HPDE6-E6E7 (cell line): Measurements from ENCODE around the gene TARS1.
A peak's percentile ranks its signal among the peaks of the same experiment; 100 is the strongest.

Source experiments
- DNase-seq: peaks from one replicate; pipeline ENCODE4 v3.0.0; 2011; ENCODE audit warnings: missing footprints; ENCODE audit errors: extremely low spot score

TARS1 gene

DNA sequence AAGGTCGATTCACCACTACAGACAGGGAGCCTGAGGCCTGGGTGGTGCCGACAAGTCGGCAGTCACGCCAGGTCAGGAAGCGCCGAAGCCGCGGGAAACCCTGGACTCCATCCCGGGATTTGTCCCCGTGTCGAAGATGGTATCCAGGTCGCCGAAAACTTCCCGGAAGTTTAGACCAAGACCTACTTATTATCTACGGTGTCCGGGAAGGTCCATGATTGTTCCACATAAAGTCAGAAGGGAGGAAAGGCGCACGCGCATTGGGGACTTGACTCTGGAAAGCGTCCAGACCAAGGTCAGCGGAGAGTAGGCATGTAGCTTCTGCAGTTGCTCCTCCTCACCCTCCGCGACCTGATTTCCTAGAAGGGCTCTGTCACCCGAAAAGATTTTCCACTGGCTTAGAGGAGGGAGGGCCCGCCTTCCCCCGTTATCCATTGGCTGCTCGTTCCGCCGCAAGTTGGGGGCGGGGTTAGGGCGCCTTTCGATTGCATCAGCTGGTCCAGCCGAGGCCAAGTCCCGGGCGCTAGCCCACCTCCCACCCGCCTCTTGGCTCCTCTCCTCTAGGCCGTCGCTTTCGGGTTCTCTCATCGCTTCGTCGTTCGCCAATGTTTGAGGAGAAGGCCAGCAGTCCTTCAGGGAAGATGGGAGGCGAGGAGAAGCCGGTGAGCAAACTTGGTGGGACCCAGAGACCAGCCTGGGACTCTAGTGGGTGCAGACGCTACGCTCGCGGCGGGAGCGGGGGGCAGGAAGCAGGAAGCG is at the start of gene TARS1:
Gene TARS1 (plus strand): TSS at position 484 of the 759 bp plus-strand sequence. CDS start 122 bp downstream, at position 606.
- DNase-seq = peak; percentile 99

DNA sequence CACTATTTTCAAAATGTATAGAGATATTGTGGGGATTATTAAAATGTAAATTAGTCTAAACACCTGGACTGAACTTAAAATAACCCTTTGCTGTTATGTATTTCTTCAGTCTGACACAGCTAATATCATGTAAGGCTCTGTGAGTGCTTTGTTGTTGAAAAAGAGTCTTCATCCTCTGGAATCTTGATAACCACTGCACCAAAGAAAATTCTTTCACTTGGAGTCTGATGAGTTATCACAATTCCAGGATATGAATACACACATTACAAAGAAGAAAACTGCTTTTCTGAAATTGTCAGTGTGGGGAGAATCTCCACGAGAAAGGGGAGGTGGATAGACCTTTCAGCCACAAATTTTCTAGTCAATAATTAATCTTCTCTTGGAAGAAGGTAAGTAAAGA is 42.3 kb upstream of the TARS1 start:
- no peak for DNase-seq

DNA sequence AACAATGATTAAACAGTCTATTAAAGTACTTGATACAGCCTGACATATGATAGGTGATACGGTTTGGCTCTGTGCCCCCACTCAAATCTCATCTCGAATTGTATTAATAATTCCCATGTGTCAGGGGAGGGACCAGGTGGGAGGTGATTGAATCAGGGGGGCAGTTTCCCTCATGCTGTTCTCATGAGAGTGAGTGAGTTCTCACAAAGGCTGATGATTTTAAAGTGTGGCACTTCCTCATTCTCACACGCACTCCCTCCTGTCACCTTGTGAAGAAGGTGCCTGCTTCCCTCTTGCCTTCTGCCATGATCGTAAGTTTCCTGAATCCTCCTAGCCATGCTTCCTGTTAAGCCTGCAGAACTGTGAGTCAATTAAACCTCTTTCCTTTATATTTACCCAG is 40.1 kb upstream of the TARS1 start:
- no peak for DNase-seq

DNA sequence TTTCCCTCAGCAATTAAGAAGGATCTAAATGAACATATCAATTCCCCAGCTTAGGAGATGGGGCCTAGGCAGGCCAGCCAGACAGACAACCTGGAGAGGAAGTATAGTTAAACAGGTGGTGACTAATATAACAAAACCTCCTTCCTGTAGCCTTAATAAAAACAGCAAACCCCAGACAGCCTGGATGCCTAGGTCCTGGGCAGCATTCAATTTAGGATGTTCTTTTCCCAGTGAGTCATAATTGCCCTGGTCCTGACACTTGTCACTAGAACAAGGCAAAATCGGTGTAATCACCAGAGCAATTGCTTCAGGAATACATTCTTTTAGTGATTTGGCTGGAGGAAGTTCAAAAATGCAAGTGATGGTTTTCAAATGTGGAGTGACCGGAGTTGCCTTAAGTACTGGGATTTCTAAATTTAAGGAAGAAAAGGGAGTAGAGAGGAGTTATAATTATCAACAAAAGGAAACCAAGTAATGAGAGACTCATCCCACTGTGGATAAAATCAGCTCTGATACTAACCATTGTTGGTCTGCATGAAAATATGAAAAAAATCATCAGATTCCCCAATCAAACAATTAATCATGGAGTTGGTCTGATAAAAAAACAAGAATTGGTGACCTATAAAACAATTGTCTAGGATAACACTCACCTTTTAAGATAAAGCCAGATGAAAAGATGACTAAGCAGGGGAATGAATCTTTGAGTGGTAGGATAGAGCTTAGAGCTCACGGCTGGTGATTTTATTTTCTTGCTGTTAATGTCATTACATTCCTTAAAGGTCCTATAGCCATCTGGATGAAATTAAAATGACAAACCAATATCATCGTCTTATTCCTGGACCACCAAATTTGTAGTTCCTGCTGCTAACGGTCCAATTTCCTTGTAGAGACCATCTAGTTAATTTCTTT is 39.0 kb upstream of the TARS1 start:
- peak; percentile 40 for DNase-seq

DNA sequence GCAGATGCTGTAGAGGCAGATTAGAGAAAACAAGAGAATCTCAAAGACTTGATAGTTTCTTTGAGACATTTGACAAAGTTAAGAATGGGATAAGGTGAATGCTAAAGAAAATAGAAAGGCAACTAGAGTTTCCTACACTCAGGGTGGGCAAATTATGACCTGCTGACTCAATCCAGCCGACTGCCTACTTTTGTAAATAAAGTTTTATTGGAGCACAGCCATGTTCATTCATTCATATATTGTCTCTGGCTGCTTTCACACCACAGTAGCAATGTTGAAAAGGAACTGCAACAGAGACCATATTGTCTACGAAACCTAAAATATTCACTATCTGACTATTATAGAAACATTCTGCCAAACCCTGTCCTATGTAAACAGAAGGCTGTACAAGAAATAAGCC is 37.6 kb upstream of the TARS1 start:
- DNase-seq = no peak

DNA sequence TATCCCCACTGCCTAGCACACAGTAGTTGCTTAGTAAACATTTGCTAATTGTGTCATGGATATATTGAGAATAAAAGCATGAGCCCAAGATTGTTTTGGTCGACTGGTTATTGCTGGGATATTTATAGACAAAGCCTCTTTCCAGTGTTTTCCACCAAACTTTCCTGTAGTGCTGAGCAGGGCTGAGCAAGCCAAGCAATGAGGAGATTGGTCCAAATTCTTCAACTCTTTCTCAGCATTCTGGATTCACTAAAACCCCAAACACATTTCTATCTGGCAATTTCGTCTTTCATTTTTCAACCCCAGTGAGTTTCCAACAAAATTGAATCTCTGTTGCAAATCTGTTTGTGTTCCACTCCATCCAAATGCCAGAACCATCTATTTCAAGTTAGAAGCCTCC is 31.9 kb upstream of the TARS1 start:
- DNase-seq = no peak

DNA sequence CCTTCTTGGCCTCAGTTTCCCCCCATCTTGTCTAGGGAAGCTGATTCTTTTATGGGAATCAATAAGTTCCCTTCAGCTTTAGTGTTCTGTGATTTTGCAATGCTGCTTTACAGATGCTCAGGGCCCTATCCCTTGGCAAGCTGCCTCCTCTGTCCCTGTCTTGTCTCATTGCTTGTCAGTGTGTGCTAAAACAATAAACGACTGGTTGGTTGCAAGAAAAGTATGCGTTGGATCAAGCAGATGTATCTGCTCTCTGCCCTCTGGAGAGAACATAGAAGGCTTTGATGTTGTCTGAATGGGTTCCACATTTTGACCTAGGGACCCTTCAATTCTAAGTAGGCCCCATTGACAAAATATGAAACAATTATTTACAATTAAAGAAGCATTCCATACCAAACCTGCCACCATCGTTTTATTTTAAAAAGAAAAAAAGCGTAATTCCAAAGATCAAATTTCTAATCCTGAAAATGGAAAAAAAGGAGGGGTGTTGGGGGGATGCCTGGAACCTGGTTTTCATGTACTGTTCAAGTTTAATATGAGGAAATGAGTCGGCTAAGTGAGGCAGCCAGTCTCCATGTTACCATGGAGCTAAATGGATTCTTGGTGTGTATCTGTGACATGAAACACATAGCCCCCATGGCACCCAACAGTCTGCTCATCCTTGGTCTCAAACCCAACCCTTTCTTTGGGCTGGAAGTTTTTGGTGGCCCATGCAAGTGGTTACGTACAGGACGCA is 31.2 kb upstream of the TARS1 start:
- no peak for DNase-seq

DNA sequence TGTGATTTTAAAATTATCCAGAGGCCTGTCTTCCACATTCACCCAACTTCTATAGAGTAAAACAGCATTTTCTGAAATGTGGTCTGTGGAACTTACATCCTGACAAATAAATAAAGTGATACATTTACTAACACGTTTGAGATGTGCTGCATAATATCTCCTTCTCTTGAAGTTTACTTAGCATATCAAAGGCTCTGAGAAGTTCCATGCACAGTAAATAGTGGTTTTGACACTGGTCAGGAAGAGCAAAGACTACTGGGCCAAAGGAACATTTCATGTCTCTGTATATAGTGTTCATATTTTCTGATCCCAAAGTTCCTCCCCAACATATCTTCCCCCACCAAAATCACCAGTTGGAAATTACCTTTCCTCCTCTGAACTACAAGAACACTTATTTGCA is 30.5 kb upstream of the TARS1 start:
- DNase-seq = no peak

DNA sequence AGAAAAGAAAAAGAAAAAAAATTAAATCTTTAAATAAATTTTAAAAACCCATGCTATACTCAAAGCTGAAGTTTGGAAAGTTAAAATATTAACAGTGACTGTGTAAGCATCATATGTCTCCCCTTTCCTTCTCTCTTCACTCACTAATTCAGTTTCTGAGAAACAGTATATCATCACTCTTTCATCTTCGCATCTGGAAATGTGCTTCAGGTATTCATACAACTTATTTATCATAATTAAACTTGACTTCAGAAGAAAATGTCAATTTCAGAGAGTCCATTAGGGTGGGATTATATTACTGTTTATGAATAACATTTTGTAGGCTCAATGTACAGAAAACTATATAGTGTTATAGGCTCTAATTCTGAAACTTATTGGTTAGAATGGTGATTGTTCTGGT is 29.3 kb upstream of the TARS1 start:
- no peak for DNase-seq

DNA sequence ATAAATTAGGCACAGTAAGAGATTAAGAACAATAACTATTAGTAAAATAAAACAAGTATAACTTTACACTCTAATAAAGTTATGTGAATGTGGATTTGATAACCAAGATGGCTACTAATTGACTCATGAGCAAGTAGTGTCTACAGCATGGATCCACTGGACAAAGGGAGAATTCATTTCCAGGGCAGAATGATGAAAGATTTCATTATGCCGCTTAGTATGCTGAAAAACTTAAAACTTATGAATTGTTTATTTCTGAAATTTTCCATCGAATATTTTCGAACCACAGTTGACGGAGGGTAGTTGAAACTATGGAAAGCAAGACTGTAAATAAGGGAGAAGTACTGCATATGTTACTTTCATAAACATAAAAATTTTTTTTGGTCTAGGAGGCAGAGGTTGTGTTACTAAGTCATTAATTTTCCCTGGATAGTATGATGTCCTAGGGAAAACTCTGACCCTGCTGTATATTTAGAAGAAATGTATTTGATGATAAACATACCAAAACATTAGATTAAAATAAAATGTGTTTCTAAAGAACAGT is 24.9 kb upstream of the TARS1 start:
- DNase-seq = no peak

DNA sequence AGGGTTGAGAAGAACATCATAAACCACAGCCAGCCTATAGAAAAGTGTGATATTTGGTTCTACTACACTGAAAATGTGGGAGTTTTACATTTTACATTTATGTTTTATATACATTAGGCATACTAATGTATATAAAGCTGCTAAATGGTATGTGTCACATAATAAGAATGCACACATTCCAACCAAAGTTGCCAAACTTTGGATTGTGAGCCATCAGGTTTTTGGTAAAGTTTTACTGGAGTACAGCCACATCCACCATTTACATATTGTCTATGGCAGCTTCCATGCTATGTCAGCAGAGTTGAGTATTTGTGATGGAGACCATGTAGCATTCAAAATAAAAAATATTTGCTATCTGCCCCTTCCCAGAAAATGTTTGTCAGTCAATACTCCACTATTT is 23.1 kb upstream of the TARS1 start:
- DNase-seq = no peak

DNA sequence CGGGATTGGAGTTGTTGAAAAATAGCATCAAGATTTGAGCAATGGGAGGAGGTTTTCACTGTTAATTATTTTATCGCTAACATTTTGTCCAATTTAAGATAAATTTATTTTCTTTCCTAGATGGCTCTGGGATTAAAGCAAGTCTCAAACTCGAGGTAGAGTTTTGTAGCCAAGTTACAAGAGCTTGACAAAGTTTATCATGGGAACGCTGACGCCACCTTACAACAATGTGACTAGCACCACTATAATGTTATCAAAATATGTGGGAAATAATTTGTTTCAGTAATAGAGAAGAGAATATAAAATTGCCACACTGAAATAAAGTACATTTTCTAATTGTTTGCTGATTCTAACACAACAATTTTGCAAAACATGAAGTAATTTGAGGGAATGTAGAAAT is 19.8 kb upstream of the TARS1 start:
- no peak for DNase-seq

DNA sequence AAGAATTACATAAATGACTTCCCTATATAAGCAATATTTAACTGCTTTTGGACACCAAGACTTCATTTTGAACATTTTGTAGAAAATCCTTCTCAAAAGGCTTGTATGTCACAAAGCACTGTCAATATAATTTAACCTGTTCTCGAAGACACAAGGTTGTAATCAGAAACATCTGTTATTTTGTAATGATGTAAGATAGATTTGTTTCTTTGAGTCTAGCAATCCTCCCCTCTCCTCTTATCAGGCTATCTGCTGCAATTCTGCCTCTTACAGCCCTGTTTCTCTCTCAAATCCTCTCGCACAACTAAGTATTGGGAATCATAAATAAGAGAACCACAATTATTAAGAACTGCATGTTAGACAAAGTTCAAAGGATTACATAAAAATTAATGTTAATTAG is 18.6 kb upstream of the TARS1 start:
- no peak for DNase-seq

DNA sequence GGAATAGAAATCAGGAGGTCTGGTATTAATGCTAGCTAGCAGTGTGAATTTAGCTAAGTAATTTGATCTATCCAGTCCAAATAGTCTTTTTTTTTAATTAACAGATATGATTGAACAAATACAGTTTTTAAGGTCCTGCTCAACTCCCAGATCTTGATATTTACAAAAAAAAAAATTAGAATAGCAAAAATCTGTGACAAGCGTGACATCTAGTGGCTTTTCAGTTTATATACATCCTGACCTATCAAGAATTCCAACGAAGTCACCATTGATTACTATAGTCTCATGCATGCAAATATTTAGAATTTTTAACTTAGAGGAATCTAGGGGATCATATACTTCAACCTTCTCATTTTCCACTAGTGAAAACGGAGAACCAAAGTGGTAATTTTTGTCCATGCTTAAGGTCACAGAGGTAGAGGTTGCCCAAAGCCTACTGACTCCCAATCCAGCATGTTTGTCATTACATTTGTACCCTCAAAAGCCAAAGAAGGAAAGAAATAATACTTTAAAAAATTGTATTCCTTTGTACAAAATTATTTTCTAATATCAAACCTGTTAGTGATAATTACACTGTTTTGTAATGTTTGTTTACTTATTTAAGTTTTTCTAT is 17.6 kb upstream of the TARS1 start:
- no peak for DNase-seq

DNA sequence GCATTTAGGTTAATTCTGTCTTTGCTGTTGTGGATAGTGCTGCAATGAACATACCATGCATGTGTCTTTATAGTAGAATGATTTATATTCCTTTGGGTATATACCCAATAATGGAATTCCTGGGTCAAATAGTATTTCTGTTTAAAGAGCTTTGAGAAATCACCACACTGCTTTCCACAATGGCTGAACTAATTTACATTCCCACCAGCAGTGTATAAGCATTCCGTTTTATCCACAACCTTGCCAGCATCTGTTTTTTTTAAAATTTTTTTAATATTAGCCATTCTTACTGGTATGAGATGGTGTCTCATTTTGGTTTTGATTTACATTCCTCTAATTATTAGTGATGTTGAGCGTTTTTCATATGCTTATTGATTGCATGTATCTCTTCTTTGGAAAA is 15.5 kb upstream of the TARS1 start:
- DNase-seq = no peak

DNA sequence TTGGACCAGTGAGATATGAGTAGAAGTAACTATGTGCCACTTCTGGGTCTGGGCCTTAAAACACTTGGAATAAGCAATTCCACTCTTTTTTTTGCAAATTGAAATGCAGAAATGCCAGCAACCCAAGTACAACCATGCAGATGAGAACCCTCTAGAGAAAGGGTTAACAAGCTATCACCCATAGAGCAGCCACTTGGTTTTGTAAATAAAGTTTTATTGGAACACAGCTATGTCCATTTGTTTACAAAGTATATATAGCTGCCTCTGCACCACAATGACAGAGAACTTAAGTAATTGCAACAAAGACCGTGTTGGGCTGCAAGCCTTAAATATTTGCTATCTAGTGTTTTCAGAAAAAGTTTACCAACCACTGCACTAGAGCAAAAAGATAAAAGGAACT is 9.8 kb upstream of the TARS1 start:
- no peak for DNase-seq

DNA sequence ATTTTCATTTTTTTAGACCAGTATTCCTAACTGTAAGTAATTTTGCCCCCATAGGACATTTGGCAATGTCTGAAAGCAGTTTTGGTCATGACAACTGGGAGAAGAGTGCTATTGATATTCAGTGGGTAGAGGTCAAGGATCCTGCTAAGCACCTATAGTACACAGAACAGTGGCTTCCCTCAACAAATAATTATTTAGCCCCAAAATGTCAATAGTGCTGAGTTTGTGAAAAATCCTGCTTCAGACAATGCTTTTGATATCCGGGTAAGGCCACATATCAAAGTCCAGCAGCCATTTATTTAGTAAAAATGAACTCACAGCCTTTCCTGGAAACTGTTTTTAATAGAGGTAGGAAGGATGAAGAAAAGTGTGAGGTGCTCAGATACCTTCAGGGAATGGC is 8.1 kb upstream of the TARS1 start:
- no peak for DNase-seq

DNA sequence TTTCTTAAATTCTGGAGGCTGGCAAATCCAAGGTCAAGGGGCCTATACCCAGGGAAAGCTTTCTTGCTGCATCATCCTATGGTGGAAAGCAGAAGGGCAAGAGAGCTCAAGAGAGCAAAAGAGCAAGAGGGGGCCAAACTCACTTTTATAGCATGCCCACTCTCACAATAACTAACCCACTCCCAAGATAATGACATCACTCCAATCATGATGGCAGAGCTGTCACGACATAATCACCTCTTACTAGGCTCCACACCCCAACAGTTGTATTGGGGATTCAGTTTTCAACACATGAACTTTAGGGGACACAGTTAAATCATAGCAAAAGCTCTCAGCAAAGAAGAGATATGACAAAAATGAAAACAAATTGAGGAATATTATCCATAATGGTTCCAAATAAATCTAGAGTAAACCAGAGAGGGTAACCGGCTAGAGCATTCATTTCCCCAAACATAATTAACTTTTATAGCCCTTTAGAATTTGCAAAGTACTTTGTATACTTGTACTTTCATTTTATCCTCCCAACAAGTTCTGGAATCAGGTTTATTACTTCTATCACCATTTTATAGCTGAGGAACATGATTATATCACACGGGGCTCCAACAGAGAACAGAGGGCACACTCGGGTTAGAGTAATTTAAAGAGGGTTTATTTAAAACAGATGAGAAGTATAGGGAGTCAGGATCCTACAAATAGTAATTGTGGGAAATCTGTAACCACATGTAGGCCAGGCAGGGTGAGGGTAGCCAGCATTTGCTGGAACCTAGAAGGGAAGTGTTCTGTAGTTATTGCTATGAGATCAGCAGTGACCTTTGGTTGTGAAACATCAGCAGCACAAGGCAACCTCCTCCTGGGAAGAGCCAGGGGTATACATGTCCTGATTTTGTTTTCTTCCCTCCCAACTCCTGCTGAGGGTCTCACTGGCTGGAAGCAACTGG is 7.2 kb upstream of the TARS1 start:
- no peak for DNase-seq

DNA sequence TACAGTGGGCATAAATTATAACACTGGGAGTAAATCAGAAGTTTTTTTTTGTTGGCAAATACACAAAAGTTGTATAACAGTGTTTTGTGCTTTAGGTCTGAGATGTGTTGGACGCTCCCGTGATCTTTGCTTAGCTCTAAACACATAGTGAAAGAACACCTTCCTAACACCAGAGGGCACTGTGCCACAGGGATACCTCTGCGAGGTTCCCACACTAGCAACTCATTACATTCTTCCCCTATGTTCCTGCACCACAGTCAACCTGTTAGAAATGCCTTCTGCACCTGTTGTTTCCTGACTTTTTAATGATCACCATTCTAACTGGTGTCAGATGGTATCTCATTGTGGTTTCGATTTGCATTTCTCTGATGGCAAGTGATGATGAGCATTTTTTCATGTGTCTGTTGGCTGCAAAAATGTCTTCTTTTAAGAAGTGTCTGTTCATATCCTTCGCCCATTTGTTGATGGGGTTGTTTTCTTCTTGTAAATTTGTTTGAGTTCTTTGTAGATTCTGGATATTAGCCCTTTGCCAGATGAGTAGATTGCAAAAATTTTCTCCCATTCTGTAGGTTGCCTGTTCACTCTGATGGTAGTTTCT is 4.8 kb upstream of the TARS1 start:
- DNase-seq = peak; percentile 63

DNA sequence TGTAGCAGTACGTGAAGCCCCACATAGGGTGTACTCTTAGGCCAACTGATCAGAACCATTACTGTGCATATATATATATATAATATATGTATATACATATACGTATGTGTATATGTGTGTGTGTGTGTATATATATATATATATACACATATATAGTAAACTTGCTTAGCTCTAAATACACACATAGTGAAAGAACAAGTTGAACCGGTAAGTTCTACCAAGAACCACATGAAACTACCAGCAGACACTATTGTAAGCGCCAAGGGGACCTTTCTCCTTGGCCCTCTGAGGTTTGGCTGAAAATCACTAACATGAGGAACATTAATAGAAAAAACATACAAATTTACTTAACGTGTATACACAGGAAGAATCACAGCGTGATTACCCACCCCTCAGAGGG is 1.8 kb upstream of the TARS1 start:
- DNase-seq = no peak
